HG03175 (cell line): Measurements from ENCODE around the gene PIGX.
"Not testable (repeated sequence)": the region's sequence is repeated elsewhere in the genome, so short reads cannot be mapped to it uniquely, and the experiment has no call there.

Experiments used
- ATAC-seq: cut with Tn5 transposase; IDR thresholded peaks from one replicate; pipeline ENCODE4 v1.9.1; 2021; ENCODE audit warnings: mild to moderate bottlenecking, moderate library complexity; ENCODE audit not compliant: unreplicated experiment

Gene PIGX

DNA sequence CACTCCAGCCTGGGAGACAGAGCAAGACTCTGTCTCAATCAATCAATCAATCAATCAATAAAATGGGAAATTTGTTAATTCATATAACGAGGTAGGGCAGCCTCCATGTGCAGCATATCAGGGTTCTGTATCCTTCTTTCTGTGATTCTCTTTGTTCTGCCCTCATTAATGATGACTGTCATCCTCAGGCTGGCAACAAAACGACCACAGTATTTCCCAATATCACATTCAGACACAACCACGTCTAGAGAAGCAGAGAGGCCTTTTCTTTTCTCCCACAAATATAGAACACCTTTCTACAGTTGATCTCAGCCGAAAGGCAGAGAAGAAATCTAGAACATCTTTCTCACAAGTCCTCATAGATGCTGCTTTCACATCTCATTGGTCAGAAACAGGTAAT, 11.4 kb upstream of the PIGX start:
- no peak for ATAC-seq

DNA sequence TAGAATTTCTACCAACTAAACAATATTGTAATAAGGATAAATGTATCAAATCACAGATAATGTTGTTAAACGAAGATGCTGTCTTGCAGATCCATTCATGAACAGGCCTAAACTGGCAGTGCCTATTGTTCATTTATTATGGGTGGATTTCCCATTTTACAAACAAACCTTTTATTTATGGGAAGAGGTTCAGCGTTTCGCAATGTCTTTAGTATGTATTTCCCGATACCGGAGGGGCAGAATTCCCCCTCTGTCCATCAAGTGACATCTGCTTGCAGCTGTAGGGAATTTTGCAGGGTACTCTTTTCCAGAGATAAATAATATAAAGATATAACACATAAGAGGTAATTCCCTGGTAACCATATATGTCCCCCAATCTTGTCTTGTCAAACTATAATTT, 5.8 kb upstream of the PIGX start:
- ATAC-seq = no peak

GRCh38 chr3:196706731-196707130, 5.4 kb upstream of the PIGX start:
- no peak for ATAC-seq

DNA sequence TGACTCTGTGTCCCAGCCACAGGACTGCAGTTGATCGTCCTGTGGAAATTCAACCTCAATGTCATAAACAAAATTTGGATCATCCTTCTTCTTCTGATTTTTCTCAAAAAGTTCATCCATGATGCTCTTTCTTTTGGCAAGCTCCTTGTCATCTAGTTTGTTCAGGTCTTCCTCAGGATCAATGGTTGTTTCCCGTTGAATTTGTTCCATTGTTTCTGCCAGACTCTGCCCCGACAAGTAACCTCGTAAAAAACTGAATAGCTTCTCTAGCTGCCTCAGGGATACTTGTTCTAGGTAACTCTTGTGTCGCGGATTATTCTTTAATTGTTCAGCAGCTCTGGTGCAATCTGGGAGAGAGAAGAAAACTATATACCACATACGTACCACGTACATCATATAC, 4.6 kb upstream of the PIGX start:
- no peak for ATAC-seq

- ATAC-seq = no peak
These were observed 3.7 kb upstream of the PIGX start for GRCh38 chr3:196708467-196708866.

DNA sequence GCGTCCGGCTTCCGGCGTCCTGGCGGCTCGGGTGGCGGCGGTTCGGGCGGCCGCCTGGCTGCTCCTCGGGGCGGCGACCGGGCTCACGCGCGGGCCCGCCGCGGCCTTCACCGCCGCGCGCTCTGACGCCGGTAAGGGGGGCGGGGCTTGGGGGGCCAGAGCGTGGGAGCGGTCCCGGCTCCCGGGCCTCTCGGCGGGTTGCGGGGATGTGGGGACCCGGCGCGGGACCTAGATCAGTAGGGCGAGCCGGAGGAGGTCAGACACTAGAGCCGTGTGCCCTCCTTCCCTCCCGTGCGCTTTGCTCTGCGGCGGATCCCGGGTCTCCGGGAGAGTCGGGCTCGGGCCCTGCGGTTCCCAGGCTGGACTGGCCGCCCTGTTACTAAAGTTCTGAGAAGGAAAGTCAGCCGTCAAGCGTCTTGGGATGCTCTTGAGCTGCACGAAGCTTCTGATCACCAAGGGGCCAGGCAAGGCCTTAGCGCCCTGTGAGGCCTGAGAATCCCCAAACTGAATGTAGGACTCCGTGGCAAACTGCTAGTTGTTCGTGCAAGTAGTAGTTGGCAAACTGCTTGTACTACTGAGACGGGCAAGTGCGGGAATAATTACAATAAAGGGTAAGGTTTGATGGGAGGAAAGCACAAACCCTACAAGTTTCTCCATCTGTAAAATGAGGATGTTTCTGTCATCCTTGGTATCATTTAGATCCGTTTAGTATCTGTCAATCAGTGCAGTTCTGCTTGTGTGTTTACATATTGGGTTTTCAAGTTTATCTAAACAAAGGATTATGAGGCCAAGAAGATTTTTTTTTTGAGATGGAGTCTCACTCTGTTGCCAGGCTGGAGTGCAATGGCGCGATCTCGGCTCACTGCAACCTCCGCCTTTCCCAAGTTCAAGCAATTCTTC, 587 bp downstream of the PIGX start:
- peak; percentile 41 for ATAC-seq

GRCh38 chr3:196717162-196717561, 5.0 kb downstream of the PIGX start:
- peak; percentile 65 for ATAC-seq

- no peak for ATAC-seq
These were observed 8.9 kb downstream of the PIGX start for GRCh38 chr3:196721097-196721496.

DNA sequence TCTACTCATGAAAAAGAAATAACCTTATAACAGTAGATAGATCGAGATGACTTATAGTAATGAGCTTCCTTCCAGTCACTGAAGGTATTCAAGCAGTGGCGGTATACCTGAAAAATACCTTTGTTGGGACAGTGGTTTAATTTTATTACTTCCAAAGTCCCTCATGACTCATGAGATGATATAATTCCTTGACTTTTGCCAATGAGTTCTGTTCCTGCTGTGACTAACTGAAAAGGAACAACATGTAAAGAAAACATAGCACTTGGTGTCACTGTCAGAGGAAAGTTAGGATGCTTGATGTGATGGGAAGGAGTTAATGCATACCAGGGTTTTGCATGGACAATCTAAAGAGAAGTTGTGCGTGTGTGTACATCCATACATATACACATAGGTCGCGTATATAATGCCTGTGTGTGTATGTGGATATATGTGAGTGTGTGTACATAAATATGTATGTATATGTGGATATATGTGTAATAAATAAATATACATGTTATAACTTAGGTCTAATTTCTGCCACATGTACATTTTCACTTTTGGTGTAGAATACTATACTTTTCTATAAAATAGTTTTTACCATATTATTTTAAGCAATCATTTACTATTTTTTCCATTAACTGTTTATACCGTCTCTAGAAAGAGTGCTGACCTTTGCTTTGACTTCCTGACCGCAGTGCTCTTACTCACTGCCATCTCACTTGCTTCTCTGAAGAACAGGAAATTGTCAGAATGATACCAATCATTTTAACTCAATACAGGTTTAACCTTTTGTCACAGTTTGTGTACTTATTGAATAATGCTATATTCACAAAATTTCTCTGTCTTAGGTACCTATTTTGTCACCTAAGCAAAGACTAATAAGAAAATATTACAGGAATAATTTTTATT, 14.9 kb downstream of the PIGX start:
- no peak for ATAC-seq

DNA sequence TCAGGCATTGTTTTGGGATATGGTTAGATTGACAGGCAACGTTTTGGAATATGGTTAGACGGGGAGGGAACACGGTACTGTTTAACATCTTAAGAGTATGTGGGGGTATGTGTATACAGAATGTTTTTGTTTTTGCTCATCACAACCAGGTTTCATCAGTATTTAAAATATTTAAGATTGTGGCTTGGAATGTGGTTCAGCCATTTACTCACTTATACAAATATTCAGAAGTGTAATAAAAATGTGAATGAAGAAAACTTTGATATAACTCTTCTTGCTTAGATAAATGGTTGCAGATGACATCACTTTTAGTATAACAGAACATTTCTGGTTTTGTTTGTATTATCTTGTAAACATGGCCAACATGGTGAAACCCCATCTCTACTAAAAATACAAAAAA, 23.6 kb downstream of the PIGX start:
- no peak for ATAC-seq

DNA sequence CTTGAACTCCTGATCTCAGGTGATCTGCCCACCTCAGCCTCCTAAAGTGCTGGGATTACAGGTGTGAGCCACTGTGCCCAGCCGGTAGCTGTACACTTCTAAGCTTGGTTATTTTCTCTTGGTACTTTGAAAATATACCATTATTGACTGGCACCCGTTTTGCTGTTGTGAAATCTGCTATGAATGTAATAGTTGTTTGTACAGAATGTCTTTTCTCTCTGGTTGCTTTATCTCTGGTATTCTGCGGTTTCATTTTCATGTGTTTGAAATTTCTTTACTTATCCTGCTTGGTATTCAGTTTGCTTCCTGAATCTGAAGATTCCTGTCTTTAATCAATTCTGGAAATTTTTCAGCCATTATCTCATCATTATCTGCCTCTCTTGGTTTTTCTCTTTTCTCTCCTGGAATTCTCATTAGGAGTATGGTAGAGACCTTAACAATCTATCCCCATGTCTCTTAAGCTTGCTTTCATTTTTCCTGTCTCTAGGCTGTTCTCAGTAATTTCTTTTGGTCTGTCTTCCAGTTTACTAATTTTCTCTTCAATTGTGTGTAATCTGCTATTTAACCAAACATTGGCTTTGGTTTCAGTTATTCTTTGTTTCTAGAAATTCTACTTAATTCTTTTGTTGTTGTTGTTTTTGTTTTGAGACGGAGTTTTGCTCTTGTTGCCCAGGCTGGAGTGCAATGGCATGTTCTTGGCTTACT, 24.6 kb downstream of the PIGX start:
- ATAC-seq = no peak

GRCh38 chr3:196737655-196738054, 25.5 kb downstream of the PIGX start:
- no peak for ATAC-seq

DNA sequence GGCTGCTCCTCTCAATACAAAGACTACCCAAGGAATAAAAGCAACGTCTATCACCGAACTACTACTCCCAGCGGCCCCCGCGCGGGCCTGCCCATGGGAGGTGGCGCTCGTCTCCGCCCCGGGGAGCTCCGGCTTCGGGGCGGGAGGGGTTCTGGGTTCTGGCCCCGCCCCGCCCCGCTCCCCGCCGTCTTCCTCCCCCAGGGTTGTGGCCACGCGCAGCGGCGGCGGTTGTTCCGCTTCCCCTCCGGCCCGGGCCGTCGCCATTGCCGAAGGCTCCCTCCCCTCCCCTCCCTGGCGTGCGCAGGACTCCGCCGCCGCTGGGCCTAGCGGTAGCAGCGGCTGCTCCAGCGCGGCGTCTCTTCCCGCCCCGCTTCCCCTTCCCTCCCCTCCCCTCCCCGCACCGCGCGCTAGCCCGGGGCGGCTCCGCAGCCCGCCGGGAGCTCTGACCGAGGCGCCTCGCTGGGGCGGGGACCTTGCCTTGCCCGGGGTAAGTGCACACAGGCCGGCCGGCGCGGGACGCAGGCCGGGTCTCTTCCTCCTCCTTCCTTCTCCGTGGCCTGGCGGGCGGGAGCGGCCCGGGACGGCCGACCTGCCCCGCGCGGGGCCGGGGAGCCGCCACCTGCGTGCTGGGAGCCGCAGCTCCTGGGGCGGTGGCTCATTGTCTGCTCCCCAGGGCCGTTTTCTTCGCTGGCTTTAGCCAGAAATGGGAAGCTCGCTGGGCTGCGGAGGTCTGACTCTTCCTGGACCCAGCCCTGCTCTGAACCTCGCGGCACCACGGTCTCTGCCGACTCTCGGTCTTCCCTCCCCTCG, 27.7 kb downstream of the PIGX start, which contains the start of gene PAK2:
Gene PAK2, plus strand, starts transcription at position 187 of the 810 bp plus-strand sequence. CDS start 42,790 bp downstream, outside the sequence.
- ATAC-seq = peak; percentile 85

DNA sequence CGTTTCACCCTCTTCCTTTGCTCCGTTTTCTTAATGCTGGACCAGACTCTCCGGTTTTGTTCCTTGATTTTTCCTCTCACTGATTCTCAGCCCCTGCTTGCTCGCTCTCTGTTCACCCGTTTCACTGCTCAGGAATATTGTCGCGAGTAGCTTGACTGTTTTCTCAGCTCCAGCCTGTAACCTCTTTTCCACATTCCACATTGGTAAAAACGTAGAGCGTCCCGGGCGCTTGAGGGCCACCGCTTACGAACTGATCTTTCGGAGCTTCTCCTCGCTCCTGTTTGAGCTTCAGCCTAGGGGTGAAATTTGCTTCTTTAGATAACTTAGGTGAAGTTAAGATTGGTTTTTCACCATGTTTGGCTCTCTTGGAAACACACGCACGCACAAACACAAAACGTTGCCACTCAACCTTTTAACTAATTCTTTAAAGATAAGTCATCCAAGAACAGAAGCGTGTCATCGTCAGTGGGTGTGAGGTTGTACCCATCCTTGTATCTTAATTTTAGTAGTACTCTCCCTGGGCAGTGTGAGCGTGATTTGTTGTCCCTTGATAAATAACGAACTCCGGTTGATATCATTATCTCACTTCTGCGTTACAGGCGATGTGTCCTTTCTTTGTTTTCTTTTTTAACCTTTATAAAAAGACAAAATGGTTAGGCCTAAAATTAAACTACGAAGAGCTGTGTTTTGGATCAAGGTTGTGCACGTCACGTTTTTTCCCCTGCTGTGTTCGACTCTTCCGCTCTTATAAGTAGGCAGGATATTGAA, 28.5 kb downstream of the PIGX start:
- ATAC-seq = peak; percentile 4

DNA sequence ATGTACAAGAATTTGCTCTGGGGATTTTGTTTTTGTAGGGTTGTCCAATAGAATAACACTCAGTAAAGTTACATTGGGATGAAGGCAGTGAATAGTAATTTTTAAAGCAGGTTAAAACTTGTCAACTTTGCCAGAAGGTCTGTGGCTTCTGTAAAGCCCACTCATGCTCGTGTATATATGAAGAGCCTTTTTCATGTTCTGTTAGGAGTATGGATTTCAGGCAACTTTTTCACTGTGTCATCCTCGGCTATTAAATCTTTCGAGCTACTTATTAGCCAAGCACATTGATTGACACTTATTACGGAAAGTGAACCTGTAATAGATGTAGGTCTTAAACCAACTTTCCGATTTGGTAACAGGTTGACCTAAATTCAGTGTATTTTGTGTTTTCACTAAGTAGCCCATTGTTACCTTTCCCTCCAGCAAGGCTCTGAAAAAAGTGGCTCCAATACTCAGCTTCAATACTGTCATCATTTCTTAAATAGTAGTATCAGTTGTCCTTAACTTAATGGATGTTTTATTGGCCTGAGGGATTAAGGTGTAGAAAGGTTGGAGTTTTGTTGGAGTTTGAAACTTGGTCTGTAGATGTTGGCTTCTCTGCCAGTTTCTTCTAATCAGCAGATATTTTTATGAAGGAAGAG, 29.2 kb downstream of the PIGX start:
- ATAC-seq = no peak

- not testable (repeated sequence) for ATAC-seq
These were observed 31.4 kb downstream of the PIGX start for GRCh38 chr3:196743569-196743968.

GRCh38 chr3:196749125-196749524, 36.9 kb downstream of the PIGX start:
- ATAC-seq = no peak

- ATAC-seq = no peak
These were observed 41.0 kb downstream of the PIGX start for GRCh38 chr3:196753201-196753600.
